ENCODE results near the gene MACC1.

DNA sequence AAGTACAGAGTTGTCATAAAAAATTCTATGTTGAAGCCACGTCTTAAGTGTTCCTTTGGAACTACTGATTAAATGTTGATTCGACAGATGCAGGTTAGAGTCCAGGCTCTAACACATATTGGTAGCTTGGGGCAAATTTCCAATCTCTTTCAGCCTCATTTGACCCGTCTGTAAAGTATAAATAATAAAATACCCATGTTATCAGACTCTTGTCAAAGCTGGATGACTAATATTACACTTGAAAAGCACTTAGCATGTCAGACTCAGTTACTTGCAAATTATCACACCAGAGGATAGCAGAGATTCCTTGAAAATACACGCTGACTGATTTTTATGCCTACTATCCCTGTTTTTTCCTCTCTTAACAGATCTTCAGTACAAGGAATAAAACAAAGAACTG lies 18.1 kb upstream of the MACC1 start:
- TF ChIP-seq, protein P1, sequence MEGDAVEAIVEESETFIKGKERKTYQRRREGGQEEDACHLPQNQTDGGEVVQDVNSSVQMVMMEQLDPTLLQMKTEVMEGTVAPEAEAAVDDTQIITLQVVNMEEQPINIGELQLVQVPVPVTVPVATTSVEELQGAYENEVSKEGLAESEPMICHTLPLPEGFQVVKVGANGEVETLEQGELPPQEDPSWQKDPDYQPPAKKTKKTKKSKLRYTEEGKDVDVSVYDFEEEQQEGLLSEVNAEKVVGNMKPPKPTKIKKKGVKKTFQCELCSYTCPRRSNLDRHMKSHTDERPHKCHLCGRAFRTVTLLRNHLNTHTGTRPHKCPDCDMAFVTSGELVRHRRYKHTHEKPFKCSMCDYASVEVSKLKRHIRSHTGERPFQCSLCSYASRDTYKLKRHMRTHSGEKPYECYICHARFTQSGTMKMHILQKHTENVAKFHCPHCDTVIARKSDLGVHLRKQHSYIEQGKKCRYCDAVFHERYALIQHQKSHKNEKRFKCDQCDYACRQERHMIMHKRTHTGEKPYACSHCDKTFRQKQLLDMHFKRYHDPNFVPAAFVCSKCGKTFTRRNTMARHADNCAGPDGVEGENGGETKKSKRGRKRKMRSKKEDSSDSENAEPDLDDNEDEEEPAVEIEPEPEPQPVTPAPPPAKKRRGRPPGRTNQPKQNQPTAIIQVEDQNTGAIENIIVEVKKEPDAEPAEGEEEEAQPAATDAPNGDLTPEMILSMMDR (IDR thresholded peaks at IDR 0.05) = no peak
- TF ChIP-seq POLR2A (IDR thresholded peaks at IDR 0.05) = no peak
